Activated effector memory CD4-positive, alpha-beta T cell treated with Interleukin-2 at 50 U/mL for 16 hours (primary cell): ENCODE results near the gene GNL1.
A peak's percentile ranks its signal among the peaks of the same experiment; 100 is the strongest.
"Not testable (repeated sequence)": the region's sequence is repeated elsewhere in the genome, so short reads cannot be mapped to it uniquely, and the experiment has no call there.

Experiments
- DNase-seq: peaks from one replicate; pipeline ENCODE4 v3.0.0-alpha.2; 2020

GNL1 gene

DNA sequence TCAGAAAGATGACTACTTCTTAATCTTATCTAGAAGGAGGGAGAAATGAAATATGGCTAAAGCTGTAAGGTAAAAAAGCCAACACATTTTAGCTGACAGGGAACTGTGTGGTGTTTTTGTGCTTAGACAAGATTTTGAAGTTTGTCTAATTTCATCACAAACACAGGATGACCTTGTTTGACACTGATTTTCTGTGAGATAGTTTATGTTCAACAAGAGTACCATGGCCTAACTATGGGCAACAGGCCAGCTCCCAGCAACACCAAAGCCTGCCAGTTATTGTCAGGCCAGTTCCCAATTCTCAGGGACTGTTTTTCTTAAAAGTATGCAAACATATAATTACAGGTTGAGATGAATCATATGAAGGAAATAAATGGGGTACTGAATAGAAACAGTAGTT is 9.5 kb upstream of the GNL1 start:
- no peak for DNase-seq

DNA sequence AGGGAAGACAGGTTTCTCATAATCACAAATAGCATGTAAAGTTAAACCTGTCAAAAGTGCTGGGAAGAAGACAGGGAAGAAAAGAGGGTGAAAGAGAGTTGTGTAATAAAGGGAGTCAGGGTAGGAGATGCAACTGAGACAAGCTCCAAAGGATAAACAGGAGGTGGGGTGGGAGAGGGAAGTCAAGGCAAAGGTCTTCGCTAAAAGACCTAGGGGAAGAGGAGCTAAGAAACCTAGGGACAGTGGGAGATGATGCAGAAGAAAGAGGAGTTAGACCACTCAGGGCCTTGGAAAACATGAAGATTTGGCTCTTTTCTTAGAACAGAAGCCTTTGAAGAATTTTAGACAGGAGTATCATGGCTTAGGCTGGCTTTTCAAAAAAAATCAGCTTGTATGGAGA is 7.8 kb upstream of the GNL1 start:
- DNase-seq: no peak

DNA sequence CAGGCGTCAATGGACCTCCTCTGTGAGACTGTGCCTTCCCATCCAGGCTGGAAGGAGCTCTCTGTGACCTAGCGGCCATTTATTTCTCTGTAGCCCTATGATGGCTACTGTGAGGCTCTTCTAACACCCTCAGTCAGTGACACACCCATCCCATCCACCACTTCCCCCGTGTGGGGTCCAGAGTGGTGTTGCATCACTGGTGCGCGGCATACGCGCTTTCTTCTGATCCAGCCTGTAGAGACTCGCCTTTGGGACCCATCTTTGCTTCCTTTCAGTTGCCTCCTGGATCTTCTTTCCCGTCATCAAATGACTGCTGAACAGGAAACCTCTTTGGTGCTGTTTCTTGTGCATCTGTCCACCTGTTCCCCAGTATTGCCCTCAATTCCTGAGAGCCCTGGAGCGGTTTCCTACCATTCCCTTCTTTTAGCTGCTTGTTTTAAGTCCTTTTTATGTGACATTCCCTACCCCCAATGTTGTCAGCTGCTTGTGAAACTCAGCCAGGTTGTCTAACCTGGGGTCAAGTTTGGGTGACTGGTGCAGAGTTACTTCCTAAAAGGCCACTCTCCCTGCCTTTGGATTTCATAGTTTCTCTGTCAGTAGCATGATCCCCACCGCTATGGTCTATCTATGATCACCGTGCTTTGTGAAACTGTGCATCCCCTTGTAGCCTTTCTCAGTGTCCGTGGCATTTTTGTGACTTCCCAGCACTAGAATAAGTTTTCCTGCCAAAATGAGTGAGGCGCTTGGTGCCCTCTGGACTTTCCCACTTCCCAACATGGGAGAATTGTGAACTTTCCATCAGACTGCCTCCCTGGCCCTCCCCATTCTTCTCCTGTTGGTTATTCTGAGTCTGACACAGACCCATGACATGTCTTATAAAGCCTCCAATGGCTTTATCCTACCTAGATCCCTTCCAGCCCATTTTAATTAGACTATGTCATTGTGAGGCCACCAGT is 6.5 kb upstream of the GNL1 start:
- no peak for DNase-seq

DNA sequence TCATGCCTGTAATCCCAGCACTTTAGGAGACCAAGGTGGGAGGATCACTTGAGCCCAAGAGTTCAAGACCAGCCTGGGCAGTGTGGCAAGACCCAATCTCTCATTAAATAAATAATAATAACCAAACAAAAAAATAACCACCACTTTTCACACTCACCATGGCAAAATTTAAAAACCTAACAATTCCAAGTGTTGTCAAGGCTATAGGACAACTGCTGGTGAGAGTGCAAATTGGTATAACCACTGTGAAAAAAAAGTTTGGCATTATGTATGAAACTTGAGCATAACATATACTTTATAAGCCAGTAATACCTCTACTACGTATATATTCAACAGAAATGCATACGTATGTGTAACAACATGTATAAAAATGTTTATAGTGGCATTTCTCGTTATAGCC is 4.6 kb upstream of the GNL1 start:
- no peak for DNase-seq

DNA sequence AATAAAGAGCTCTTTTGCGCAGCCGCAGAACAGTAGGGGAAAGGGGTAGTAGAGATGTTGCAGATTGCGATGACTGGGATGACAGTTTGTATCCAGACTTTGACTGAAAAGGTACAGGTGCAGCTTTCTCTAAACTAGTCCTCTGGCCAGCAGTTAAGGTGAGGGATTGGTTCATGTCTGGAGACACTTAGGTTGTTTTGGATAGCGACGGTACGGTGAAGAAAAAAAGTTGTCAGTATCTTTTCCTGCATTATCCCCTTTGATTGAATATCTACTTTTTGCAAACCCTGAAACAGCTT is 1.3 kb upstream of the GNL1 start:
- no peak for DNase-seq

DNA sequence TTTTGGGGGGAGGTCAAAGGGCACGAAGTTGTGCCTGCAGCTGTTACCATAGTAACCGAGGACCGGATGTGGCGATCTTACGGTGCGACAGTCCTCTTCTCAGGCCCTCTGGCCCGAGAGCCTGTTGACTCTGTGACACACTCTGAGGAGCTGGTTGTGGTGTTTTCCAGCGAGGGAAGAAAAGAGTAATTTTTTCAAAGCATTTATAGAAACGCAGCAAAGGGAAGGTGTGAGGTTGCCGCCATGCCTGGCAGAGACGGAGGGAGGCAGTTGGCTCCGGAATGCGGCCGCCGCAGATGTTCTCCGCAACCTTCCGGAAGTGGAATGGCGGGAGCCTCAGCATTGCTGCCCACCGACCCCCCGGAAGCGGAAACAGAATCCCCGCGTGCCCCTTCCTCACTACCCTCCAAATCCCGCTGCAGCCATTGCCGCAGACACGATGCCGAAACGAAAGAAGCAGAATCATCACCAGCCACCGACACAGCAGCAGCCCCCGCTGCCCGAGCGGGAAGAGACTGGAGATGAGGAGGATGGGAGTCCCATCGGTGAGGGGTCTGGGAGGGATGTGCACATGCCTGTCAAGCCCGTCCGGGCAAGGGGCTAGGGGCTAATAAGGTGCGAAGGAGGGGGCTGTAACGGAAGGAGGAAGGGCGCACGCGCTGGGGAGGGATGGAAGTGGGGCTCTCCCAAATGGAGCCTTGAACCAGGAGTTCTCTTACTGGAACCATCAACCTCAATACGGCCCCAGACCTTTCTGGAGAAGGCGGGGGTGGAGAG is 805 bp upstream of the GNL1 start, which contains the start of gene PRR3:
TSS of gene PRR3 (plus strand) at position 390 of the 777 bp plus-strand sequence. CDS start at position 440, 50 bp downstream.
- DNase-seq: peak; percentile 62

DNA sequence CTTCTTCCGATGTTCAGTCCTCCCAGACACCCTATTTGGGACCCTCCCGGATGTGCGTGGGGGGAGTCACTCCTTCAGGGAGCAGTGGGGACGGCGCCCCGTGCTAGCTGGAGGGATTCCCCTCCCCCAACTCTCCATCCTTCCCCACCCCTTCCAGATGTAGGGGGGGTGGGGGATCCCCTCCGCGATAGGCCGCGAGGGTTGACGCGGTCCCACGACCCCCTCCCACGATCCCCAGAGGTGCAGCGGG is 548 bp downstream of the GNL1 start:
- DNase-seq: no peak

DNA sequence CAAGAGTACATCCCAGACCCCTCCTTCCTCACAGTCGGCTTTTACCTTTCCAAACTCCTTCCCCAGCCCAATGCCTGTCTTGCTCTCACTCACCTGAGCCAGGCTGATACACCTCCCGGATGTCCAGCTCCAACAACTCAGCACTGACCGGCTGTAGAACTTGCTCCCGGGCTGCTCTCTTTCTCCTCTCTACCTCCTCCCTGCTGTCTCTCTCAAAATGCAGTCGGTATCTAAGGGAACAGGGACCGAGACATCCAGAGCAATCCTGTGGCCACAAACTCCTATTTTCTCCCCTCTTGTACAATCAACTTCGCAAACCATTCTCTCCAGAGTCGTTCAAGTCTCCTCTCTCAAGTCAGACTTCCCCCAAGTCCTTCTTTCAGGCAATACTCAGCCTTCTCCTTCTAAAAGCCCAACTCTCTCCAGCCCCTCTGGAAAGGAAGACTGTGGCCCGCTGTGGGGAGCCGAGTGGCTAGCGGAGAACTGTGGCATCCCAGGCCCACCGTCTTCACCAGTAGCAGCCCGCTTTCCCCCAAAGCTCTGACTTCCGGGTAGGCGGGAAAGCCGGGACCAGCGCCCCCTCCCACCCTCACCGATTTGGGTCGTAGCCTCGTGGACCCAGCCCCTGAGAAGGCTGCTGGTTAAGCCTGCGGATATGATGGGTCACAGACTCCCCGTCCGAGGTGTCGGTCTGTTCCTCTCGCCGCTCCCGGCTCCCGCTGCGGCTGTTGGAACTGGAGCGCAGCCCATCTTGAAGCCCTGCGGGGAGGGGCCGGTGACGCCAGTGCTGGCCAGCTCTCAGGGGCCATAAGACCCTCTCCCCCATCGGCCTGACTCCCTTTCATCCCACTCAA is 1.1 kb downstream of the GNL1 start:
- no peak for DNase-seq

DNA sequence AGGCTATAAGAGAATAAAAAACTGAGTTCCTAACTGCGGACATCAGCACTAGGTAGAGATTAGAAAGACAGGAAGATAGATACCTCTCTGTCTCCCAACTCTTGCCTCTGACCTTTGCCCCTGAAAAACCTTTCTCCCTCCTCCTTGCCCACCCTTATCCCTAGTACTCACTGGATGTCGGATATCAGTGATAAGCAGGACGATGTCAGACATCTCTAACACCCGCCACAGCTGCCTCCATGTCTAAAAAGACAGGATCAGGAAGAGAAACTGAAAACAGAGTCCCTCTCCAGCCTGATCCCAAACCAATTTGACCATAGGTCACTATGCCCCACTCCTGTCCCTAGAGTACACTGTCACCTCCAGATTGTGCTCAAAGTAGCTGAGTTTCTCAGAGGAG is 1.9 kb downstream of the GNL1 start:
- DNase-seq: no peak

DNA sequence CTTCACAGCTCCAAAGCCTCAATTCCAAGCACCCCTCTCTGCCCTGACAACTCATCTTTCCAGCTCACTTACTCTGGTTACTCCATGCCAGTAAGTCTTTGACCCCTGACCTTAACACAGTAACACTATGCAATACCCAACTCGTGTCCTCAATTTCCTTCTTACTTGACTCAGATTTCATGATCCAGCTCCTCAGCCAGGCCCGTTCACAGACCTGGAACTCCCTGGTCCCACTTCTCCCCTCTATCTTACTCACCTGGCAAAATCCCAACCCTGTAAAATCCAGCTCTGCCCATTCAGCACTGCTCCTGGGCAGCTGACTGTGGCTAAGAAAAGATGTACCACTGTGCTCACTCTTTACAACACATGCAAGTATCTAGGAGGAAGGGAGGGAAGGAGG is 7.9 kb downstream of the GNL1 start:
- no peak for DNase-seq

DNA sequence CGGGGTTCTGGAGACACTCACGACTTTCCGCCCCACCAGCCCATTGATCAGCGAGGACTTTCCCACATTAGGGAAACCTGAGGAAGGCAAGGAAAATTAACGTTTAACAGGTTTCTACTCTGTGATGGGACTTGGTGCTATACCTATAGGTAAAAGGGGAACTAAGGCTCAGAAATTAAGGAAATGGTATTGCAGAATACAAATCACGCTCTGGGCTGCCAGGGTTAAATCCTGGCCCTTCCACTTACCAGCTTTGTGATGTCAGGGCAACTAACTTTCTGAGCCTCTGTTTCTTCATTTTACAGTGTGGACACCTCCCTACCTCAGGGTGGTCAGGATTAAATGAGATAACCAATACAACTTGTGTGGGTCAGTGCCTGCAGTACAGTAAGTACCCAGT is 8.8 kb downstream of the GNL1 start:
- no peak for DNase-seq

DNA sequence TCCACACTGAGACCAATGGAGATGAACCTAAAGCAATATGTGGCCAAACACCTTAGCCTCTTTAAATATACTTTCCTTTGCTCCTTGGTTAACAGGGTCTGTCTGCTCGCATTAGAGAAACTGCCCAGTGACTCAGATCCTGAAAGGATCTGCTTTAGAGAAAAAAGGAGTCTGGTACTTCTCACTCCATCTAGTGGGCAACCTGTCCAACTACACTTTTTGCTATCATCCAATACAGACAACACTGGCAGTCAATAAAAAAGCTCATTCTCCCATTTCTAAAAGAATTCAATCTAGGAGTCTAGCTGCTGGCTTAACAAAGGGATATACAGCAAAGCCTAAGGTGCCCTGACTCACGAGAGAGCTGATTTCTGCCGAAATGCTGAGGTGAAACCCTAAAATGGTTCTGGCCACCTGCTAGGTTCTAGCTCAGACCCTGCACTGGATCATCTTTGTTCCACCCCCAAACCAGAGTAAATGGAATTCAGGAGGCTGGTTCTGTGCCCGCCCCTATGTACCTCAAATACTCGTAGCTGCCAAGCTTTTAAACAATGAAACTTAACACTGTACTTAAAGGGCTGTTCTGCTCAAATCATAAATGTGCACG is 11.5 kb downstream of the GNL1 start:
- no peak for DNase-seq

DNA sequence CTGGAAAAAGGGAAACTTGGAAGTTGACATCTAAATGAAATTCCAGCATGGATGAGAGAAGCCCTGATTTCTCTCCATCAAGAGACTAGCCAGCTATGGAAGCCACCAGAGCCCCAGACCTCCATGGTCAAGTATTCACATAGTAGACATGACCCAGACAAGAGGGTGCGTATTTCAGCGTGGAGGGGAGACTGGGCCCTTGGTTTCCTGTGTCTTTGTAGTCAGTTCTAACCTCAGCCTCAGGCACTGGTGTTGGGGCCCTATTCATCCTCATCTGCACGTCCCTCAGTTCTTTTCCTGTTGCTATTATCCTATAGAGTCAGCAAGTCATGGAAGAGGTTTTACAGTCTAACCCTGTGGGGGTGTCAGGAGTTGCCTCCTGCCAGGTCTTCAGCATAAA is 12.5 kb downstream of the GNL1 start:
- DNase-seq: no peak

DNA sequence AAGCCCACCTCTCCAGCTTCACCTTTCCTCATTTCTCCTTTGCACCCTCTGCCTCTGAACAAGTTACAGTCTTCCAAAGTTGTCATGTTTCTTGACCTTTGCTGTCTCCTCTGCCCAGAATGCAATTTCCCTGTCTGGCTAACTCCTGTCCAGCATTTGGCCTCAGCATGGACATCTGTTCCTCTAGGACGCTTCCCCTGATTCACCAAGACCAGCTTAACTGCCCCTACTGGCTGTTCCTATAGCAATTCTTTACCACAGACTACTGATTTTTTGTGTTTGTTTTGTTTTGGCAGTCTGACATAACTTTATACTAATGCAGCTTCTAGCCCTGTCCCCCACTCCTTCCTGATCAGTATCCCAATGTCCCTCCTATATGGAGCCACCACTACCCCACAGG is 13.4 kb downstream of the GNL1 start:
- no peak for DNase-seq

DNA sequence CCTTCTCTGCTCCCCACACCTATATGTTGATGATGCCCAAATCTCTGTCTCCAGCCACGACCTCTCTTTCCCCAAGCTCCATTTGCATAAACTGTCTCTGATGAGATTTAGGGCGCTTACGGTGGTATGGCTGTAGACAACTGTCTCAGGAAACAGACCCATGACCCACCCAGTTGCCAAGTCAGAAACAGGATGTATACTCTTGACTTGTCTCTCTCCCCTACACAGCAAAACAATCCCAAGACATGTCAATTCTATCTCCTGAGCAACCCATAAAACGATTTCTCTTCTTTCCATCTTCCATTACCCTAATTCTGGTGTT is 13.9 kb downstream of the GNL1 start:
- no peak for DNase-seq

DNA sequence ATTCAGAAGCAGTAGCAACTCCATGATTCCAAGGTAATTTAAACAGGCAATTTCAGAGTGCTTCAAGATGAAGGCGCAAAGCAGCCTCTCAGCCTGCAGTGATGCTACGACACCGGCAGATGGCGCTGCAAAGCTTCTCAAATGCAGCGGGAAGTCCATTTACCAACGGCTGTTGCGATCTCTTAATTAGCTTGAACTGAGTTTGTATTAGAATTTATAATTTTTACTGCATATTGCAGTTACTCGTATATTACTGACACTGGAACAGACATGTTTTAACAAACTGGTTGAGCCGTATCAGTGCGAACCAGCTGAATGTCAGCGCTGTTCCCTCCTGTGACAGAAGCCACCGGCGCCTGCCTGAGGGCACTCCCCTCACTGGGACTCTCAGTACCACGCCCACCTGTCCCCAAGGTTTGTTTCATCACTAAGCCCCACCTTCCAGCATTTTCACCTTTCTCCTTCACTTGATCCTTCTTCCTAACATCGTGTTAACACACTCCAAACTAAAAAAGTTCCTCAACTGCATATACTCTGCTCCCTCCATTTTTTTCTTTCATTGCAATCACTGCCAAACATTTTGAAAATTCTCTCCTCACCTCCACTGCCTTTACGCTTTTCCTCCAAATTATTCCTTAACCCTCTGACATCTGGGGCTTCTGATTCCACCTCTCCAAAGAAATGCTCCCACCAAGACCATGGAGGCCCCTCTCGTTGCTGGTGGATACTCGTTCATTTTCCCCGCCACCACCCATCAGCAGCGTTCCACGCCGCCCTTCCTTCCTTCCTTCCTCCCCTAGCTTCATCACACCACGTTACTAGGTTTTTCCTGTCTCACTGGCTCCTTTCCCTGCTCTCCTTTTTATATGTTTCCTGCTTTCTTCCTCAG is 14.5 kb downstream of the GNL1 start:
- DNase-seq: peak; percentile 69

DNA sequence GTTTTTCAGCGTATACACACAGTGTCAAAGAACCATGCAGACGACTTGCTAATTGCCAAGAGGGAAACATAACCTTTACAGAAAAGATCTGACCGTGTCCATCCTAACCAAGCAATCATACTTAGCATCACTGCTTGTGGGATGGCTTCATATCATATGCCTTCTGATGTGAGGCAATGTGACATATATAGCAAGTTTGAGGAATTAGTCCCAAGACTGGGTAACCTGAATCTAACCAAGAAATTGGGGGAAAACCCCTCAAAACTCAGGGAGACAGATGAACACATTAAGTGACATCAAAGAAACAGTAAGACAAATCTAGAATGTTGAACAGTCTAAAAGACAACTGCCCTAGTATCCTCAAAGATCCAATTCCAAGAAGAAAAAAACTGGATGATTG is 18.4 kb downstream of the GNL1 start:
- no peak for DNase-seq

DNA sequence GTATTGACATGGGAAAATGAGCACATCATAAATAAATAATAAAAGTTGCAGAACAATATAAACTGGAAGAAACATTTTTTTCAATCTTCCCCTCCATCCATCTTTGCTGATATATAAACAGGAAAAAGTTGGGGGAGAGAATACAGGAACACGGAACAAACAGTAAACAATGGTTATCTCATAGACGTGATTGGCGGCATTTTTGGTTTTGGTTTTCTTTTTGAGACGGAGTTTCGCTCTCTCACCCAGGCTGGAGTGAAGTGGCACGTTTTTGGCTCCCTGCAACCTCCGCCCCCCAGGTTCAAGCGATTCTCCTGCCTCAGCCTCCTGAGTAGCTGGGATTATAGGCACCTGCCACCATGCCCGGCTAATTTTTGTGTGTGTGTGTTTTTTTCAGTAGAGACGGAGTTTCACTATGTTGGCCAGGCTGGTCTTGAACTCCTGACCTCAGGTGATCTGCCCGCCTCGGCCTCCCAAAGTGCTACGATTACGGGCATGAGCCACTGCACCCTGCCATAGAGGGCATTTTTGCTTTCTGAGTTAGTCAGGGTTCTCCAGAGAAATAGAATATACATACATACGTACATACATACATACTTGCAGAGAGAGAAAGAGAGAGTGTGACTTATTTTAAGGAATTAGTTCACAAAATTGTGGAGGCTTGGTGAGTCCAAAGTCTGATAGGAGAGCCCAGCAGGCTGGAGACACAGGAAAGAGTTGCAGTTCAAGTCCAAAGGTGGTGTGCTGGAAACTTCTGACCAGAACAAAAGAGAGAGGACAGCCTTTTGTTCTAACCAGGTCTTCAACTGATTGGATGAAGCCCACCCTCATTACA is 22.6 kb downstream of the GNL1 start:
- DNase-seq: no peak

DNA sequence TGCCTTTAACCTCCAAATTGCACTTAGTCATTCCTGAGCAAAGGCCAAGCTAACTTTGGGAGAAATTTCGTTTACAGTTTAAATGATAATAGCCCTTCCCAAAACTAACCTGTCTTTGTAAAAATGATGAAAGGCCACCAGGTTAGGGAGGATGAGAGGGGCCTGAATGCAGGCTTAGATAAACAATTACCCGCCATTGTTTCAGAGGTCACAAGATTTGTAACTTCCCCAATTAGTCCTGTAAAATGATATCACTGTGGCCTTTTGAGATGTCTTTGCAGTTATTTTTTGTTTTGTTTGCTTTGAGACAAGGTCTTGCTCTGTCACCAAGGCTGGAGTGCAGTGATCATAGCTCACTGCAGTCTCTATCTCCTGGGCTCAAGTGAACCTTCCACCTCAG is 26.3 kb downstream of the GNL1 start:
- no peak for DNase-seq

DNA sequence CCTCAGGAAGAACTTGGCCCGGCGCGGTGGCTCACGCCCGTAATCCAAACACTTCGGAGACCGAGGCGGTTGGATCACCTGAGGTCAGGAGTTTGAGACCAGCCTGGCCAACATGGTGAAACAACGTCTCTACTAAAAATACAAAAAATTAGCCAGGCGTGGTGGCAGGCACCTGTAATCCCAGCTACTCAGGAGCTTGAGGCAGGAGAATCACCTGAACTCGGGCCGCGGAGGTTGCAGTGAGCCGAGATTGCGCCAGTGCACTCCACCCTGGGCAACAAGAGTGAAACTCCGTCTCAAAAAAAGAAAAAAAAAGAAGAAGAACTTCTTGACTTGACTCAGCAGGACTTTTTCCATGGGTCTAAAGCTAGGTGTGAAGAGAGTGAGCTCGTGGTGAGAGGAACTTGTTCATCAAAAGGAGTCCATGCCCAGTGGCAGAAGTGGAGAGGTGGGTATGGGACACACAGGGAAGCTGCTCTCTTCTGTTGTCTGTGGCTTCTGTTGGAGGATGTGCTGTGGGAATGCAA is 26.9 kb downstream of the GNL1 start:
- not testable (repeated sequence) for DNase-seq

DNA sequence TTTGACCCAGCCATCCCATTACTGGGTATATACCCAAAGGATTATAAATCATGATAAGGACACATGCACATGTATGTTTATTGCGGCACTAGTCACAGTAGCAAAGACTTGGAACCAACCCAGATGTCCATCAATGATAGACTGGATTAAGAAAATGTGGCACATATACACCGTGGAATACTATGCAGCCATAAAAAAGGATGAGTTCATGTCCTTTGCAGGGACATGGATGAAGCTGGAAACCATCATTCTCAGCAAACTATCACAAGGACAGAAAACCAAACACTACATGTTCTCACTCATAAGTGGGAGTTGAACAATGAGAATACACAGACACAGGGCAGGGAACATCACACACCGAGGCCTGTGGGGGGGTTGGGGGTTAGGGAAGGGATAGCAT is 29.8 kb downstream of the GNL1 start:
- not testable (repeated sequence) for DNase-seq
